ENCODE data around the gene DNAJC13.

DNA sequence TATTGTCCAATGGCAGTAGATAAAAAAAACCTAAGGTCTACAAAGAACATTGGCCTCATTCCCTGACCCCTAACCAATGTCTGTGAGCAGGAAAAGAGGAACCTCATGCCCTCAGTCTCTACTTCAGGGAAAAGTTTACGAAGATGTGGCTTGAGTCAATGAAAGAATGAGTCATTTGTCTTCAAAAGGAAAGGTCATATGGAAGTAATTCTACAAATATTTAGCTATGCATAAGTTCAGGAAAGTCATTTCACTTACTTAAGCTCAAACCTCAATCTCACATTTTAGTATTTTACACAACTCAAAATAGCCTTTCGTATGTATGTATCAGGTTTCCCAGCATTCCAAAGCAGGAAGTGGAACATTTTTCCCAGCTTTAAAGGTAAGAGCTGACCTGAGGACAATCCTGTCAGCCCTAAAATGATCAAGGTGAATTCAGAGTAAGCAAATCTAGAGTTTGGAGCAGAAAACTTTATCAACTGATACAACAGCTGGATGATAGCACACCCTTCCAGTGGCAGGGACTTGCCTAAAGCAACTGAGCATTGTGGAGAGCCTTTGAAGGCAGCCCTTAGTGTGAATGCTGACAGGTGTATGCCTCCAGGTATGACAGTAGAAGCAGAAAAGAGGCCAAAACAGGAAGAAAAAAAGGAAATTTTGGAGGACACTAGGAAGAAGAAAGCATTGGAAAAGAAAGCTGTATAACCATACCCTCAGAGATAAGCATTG lies 125.9 kb downstream of the DNAJC13 start:
- TF ChIP-seq, protein P1, sequence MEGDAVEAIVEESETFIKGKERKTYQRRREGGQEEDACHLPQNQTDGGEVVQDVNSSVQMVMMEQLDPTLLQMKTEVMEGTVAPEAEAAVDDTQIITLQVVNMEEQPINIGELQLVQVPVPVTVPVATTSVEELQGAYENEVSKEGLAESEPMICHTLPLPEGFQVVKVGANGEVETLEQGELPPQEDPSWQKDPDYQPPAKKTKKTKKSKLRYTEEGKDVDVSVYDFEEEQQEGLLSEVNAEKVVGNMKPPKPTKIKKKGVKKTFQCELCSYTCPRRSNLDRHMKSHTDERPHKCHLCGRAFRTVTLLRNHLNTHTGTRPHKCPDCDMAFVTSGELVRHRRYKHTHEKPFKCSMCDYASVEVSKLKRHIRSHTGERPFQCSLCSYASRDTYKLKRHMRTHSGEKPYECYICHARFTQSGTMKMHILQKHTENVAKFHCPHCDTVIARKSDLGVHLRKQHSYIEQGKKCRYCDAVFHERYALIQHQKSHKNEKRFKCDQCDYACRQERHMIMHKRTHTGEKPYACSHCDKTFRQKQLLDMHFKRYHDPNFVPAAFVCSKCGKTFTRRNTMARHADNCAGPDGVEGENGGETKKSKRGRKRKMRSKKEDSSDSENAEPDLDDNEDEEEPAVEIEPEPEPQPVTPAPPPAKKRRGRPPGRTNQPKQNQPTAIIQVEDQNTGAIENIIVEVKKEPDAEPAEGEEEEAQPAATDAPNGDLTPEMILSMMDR (IDR thresholded peaks at IDR 0.05; ENCODE audit: borderline replicate concordance, extremely low read depth, low read length, poor library complexity, severe bottlenecking) = no peak
- TF ChIP-seq EZH2 (IDR thresholded peaks at IDR 0.05; ENCODE audit: borderline replicate concordance, low read depth, low read length, severe bottlenecking) = no peak
